Measurements from ENCODE around the gene RAD9A. TPM values are rescaled to one million over a fixed set of nuclear protein-coding genes. Genes with fewer than 3 reads are reported as not detected.

RAD9A gene
- total and polyA plus RNA-seq, 9 of the 15 experiments (the other 6 are each of a cell fraction or from before 2014, with no cell fraction given): 1.4 to 41.2 (median 16.1) TPM

DNA sequence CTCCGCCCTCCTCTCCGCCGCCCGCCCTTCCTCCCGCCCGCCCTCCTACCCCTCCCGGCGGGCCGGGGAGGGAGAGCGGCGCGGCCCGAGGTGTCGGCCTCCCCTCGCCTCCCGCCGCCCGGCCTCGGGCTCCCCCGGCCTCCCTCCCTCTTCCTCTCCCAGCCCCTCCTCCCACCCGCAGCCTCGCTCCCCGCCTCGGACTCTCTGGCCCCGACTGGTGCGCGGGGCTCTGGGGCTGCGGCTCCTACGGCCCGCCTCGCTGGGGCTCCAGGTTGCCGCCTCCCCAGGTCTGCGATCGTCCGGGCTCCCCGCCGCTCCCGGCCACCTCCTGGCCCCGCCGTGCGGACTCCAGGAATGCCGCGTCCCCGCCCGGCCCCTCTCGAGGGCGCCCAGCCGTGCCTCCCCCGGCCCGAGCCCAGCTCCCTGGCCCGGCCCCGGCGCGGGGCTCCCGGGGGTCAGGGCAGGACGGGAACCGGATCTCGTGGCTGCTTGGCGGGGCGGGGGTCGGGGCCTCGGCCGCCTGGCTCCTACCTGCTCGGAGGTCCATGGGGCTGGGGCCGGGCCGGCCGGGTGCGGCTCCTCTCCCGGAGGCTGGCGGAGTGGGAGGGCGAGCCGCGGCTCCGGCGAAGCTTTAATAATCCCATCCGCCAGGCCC is 18.7 kb upstream of the RAD9A start, which contains the start of gene CLCF1 (continued):
- peak; percentile 48 for TF ChIP-seq ZNF395 (CRISPR knock-in tag; IDR thresholded peaks at IDR 0.05)
- TF ChIP-seq, protein P1, sequence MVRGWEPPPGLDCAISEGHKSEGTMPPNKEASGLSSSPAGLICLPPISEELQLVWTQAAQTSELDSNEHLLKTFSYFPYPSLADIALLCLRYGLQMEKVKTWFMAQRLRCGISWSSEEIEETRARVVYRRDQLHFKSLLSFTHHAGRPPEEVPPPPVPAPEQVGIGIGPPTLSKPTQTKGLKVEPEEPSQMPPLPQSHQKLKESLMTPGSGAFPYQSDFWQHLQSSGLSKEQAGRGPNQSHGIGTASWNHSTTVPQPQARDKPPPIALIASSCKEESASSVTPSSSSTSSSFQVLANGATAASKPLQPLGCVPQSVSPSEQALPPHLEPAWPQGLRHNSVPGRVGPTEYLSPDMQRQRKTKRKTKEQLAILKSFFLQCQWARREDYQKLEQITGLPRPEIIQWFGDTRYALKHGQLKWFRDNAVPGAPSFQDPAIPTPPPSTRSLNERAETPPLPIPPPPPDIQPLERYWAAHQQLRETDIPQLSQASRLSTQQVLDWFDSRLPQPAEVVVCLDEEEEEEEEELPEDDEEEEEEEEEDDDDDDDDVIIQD (CRISPR knock-in tag; IDR thresholded peaks at IDR 0.05): no peak
- peak; percentile 28; the same call in 1 of the 2 replicates for TF ChIP-seq GABPB1 (CRISPR knock-in tag; IDR thresholded peaks at IDR 0.05)
- no peak for TF ChIP-seq ZNF79 (CRISPR knock-in tag; IDR thresholded peaks at IDR 0.05; ENCODE audit: low read depth)
- TF ChIP-seq NUFIP1 (IDR thresholded peaks at IDR 0.05; ENCODE audit: partially characterized antibody): no peak
- no peak for TF ChIP-seq CAMTA2 (CRISPR knock-in tag; conservative IDR thresholded peaks at IDR 0.05)
- no peak for TF ChIP-seq ZNF57 (CRISPR knock-in tag; IDR thresholded peaks at IDR 0.05)
- TF ChIP-seq POLR2B (IDR thresholded peaks at IDR 0.05; ENCODE audit: low read depth, partially characterized antibody): peak; percentile 30
- TF ChIP-seq ERF (CRISPR knock-in tag; IDR thresholded peaks at IDR 0.05): peak; percentile 74; the same call in 1 of the 2 replicates
- TF ChIP-seq, protein P2, sequence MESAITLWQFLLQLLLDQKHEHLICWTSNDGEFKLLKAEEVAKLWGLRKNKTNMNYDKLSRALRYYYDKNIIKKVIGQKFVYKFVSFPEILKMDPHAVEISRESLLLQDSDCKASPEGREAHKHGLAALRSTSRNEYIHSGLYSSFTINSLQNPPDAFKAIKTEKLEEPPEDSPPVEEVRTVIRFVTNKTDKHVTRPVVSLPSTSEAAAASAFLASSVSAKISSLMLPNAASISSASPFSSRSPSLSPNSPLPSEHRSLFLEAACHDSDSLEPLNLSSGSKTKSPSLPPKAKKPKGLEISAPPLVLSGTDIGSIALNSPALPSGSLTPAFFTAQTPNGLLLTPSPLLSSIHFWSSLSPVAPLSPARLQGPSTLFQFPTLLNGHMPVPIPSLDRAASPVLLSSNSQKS (CRISPR knock-in tag; IDR thresholded peaks at IDR 0.05): no peak
- peak; percentile 32 for TF ChIP-seq CCNT2 (IDR thresholded peaks at IDR 0.05; ENCODE audit: borderline replicate concordance, extremely low read depth, insufficient read length, low read depth, low read length)
- TF ChIP-seq, protein P3, sequence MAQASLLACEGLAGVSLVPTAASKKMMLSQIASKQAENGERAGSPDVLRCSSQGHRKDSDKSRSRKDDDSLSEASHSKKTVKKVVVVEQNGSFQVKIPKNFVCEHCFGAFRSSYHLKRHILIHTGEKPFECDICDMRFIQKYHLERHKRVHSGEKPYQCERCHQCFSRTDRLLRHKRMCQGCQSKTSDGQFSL (CRISPR knock-in tag; IDR thresholded peaks at IDR 0.05): 0 out of 2 replicates have a peak, but pooled peaks have one; percentile 20
- TF ChIP-seq, protein P3 (tag; IDR thresholded peaks at IDR 0.05): no peak
- peak; percentile 38; the same call in 1 of the 2 replicates for TF ChIP-seq PHF8 (IDR thresholded peaks at IDR 0.05; ENCODE audit: borderline replicate concordance, low read length)
- TF ChIP-seq TEAD1 (CRISPR knock-in tag; IDR thresholded peaks at IDR 0.05): peak in 1 of 2 experiments; percentile 42; a peak in 1 of 4 replicates
- no peak for TF ChIP-seq CUX1 (CRISPR knock-in tag; IDR thresholded peaks at IDR 0.05)
- TF ChIP-seq ELF2 (CRISPR knock-in tag; IDR thresholded peaks at IDR 0.05): no peak
